Skeletal muscle tissue (tissue), 4 donors: Measurements from ENCODE around the gene UST. TPM values are rescaled to one million over a fixed set of nuclear protein-coding genes. Genes with fewer than 3 reads are reported as not detected.
"Not testable (repeated sequence)": the region's sequence is repeated elsewhere in the genome, so short reads cannot be mapped to it uniquely, and the experiment has no call there.

ENCODE experiments used
- H3K27ac ChIP-seq: one replicate; pipeline ENCODE4 v1.7.0; 2013; ENCODE audit warnings: mild to moderate bottlenecking, low read depth, low read length, inconsistent platforms
- H3K27me3 ChIP-seq, 3 donors: one replicate each; pipeline ENCODE4 v1.7.0; 2013; ENCODE audit warnings: low read length in 3 of 3; ENCODE audit not compliant: control insufficient read depth in 3 of 3, insufficient read depth in 3 of 3
- H3K36me3 ChIP-seq, 3 donors: one replicate each; pipeline ENCODE4 v1.7.0; 2013; ENCODE audit warnings: low read length in 3 of 3; ENCODE audit not compliant: control insufficient read depth in 3 of 3, insufficient read depth in 3 of 3
- H3K4me1 ChIP-seq, 3 donors: one replicate each; pipeline ENCODE4 v1.7.0; 2013; ENCODE audit warnings: low read length in 3 of 3, mild to moderate bottlenecking in 3 of 3; ENCODE audit not compliant: control insufficient read depth in 3 of 3, insufficient read depth in 3 of 3
- H3K4me3 ChIP-seq, 3 donors: one replicate each; pipeline ENCODE4 v1.7.0; 2013; ENCODE audit warnings: low read length in 3 of 3
- H3K9ac ChIP-seq, 3 donors: one replicate each; pipeline ENCODE4 v1.7.0; 2013; ENCODE audit warnings: low read length in 3 of 3, mild to moderate bottlenecking in 3 of 3, moderate library complexity in 2 of 3, low read depth in 1 of 3
- H3K9me3 ChIP-seq, 3 donors: one replicate each; pipeline ENCODE4 v1.7.0; 2013; ENCODE audit warnings: low read length in 3 of 3; ENCODE audit not compliant: control insufficient read depth in 3 of 3
- total RNA-seq: library from RNA; depleted of rRNA; stranded (reverse); fragments of >200 nt; gene quantifications from one replicate; pipeline ENCODE4 v1.2.3, GENCODE V29; 2014
- donor health status: Osteomylitis.

UST gene
- total RNA-seq, 1 donor from 2014 or later = 14.6 TPM

DNA sequence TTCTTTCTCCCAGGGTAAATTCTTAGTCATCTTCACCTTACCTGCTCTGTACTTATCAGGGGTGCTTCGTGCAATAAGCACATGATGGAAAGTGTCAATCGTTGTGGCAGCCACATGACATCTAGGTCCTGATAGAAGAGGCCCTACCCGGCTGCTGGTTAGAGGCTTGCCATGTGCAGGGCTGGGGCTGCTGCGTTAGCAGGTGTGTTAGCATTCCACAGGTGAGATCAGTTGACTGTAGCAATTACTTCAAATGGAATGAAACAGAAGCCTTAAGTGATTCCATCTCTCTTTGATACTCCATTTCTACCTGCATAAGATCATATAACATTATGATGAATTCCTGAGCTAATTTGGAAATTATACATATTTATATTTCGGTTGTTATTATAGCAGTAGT lies 127.0 kb downstream of the UST start:
- Histone ChIP-seq H3K36me3 (no peaks in the 10 kb centered on the region), H3K4me3 (no peak overlapping the region), H3K27ac (no peak overlapping the region), H3K27me3 (no peaks in the 10 kb centered on the region), H3K9ac (no peak overlapping the region), H3K9me3 (no peaks in the 10 kb centered on the region), H3K4me1 (peaks cover 0 to 3% (median 0%) of the 10 kb centered on the region in 3 donors)

DNA sequence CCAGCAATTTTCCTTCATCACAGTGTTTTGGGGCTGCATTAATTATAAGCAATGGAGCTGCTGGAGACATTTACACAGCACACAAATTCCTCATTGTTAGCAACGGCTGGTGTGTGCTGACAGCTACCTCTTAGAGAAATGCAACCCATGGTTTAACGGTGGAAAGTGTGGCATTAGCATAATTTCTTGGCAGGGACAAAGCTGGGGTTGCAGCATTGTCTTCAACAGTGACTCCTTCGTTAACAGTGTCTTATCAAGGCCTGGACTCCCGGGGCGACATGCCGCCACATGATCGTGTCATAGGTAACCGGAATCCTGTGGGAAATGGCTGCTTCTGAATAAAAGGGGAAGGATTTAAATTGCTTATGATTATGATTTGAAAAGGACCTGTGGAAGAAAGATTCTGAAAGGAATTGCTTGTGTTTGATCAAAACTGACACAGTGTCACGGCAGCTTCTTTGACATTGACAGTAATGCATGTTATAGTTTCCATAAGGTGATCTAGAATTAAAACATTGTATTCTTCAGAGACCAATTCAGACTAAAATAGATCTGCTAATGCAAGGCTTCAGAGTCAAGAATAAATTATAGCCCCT lies 128.0 kb downstream of the UST start:
- H3K9ac ChIP-seq = peak overlapping the region in 1 of 3 donors; percentile 33
- no peaks in the 10 kb centered on the region for H3K27me3 ChIP-seq
- no peaks in the 10 kb centered on the region for H3K9me3 ChIP-seq
- no peak overlapping the region for H3K27ac ChIP-seq
- H3K4me3 ChIP-seq = no peak overlapping the region
- H3K36me3 ChIP-seq = no peaks in the 10 kb centered on the region
- H3K4me1 ChIP-seq = no peaks in the 10 kb centered on the region

DNA sequence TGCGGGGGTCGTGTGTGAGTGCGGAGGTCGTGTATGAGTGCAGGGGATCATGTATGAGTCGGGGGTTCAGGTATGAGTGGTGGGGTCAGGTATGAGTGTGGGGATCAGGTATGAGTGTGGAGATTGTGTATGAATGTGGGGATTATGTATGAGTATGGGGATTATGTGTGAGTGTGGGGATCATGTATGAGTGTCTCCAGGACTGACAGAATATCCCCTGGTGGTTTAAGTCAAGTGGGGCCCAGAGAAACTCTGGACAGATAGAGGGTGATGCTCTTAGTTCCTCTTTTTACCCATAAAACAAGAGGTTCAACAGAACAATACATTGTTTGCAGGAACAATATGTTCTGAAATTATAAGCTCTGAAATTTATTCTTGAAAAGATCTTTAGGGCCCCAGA lies 131.9 kb downstream of the UST start:
- Histone ChIP-seq H3K36me3 (no peaks in the 10 kb centered on the region), H3K4me3 (no peak overlapping the region), H3K9me3 (no peaks in the 10 kb centered on the region), H3K27ac (no peak overlapping the region), H3K4me1 (no peaks in the 10 kb centered on the region), H3K27me3 (no peaks in the 10 kb centered on the region), H3K9ac (no peak overlapping the region)

DNA sequence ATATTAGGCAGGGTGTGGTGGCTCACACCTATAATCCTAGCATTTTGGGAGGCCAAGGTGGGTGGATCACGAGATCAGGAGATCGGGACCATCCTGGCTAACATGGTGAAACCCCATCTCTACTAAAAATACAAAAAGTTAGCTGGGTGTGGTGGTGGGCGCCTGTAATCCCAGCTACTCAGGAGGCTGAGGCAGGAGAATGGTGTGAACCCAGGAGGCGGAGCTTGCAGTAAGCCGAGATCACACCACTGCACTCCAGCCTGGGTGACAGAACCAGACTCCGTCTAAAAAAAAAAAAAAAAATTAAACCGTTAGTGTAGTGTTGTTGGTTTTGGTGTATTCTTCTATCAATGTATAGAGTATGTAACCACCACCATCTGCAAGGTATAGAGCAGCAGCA lies 133.9 kb downstream of the UST start:
- H3K9me3 ChIP-seq = not testable (repeated sequence)

DNA sequence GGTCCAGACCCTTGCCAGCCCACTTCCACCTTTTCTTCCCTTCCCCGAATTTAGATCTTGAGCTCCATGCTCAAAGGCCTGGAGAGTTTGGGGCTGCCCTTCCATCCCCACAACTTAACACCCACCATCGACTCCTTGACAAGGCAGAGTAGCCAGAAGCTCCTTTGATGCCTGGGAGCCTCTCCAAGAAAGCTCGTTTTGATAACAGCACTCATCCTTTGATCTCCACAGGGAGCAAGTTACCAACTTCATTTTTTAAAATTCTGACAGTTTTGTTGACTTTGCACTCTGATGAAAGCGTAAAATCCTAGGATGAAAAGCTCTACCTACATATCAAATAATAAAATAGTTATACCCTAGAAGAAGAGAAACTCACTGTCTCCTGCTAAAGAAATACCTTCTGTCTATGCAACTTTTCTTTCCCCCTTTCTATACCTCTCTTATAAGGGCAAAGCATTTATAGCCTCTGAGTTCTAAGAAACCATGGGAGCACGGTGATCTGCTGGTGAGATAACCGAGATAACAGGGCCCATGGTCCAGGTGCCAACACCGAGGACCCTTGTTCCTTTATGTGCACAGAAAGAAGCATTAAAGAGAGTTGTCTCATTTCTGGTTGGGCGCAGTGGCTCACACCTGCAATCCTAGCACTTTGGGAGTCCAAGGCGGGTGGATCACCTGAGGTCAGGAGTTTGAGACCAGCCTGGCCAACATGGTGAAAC lies 134.9 kb downstream of the UST start:
- no peaks in the 10 kb centered on the region for H3K9me3 ChIP-seq
- H3K36me3 ChIP-seq = no peaks in the 10 kb centered on the region
- no peak overlapping the region for H3K9ac ChIP-seq
- no peaks in the 10 kb centered on the region for H3K27me3 ChIP-seq
- no peaks in the 10 kb centered on the region for H3K4me1 ChIP-seq
- no peak overlapping the region for H3K4me3 ChIP-seq
- no peak overlapping the region for H3K27ac ChIP-seq

More for the DNA sequence above, 133.9 kb downstream of the UST start:
- not testable (repeated sequence) for H3K4me3 ChIP-seq, H3K27ac ChIP-seq, H3K27me3 ChIP-seq, H3K9ac ChIP-seq, H3K4me1 ChIP-seq, H3K36me3 ChIP-seq

DNA sequence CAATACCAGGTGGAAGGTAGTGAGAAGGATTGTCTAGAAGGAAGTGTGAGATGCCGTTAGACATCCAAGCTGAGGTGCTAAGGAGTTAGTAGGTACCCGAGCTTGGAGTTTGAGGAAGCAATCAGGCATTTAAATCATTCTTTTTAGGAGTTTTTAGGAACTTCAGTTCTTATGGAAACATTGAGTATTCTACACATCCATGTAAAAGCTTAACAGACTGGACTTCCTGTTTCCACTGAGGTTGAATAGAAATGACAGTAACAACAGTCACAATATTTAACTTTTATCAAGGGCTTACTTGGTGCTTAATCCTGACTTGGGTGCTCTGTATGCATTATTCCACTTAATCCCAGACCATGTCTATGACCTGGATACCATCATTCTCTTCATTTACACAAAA lies 136.4 kb downstream of the UST start:
- no peaks in the 10 kb centered on the region for H3K27me3 ChIP-seq
- H3K9me3 ChIP-seq = no peaks in the 10 kb centered on the region
- H3K27ac ChIP-seq = no peak overlapping the region
- no peaks in the 10 kb centered on the region for H3K36me3 ChIP-seq
- no peaks in the 10 kb centered on the region for H3K4me1 ChIP-seq
- no peak overlapping the region for H3K4me3 ChIP-seq
- H3K9ac ChIP-seq = no peak overlapping the region

DNA sequence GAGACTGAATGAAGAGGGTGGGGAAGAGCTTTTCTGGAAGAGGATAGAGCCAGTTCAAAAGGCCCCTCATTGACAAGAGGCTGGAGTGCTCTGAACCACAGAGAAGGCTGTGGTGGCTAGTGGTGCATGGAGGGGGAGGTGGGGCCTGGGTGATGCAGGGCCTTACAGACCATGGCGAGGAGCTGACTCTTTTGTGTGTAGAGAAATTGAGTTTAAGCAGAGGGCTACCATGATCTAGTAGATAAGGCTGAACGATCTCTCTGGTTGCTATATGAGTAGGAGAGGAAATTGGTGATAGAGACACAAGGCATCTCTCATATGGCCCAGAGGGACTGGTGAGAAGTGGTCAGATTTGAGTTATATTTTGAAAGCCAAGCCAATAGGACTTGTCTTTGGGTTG lies 137.6 kb downstream of the UST start:
- Histone ChIP-seq H3K4me1 (peaks cover 0 to 2% (median 0%) of the 10 kb centered on the region in 3 donors), H3K27ac (no peak overlapping the region), H3K4me3 (no peak overlapping the region), H3K9ac (no peak overlapping the region), H3K27me3 (no peaks in the 10 kb centered on the region), H3K9me3 (no peaks in the 10 kb centered on the region), H3K36me3 (no peaks in the 10 kb centered on the region)

DNA sequence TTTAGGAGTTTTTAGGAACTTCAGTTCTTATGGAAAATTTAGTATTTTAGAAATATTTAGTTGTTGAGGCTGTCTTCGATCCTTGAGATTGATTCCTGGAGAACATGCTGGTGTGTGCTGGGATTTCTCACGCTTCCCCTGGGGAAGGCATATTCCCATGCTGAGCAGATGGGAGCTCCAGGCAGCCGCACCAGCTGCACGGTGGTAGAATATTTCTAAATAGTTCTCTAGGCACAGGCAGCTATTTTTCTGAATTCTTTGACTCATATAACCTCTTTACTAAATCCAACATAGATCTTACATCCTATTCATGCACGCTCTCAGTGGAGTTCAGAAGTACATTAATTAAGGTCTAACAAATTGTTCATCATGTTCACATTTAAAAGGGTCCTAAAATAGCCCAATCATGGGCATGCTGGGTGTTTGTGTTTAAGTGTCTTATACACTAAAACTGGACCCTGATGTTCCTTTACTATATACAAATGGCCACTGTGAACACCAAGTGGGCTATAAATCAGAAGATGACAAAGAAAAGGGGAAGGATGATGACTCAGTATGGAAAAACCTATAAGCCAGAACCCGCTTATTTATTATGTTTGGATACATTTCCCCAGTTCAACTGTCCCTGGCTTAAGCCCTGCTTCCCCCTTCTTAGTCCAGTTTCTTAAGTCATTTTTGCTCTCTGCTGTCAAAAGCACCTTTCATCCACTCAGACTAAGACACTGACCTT lies 138.5 kb downstream of the UST start:
- Histone ChIP-seq H3K4me1 (peaks cover 0 to 5% (median 0%) of the 10 kb centered on the region in 3 donors), H3K4me3 (no peak overlapping the region), H3K27ac (no peak overlapping the region), H3K36me3 (no peaks in the 10 kb centered on the region), H3K9me3 (no peaks in the 10 kb centered on the region), H3K9ac (no peak overlapping the region), H3K27me3 (no peaks in the 10 kb centered on the region)

DNA sequence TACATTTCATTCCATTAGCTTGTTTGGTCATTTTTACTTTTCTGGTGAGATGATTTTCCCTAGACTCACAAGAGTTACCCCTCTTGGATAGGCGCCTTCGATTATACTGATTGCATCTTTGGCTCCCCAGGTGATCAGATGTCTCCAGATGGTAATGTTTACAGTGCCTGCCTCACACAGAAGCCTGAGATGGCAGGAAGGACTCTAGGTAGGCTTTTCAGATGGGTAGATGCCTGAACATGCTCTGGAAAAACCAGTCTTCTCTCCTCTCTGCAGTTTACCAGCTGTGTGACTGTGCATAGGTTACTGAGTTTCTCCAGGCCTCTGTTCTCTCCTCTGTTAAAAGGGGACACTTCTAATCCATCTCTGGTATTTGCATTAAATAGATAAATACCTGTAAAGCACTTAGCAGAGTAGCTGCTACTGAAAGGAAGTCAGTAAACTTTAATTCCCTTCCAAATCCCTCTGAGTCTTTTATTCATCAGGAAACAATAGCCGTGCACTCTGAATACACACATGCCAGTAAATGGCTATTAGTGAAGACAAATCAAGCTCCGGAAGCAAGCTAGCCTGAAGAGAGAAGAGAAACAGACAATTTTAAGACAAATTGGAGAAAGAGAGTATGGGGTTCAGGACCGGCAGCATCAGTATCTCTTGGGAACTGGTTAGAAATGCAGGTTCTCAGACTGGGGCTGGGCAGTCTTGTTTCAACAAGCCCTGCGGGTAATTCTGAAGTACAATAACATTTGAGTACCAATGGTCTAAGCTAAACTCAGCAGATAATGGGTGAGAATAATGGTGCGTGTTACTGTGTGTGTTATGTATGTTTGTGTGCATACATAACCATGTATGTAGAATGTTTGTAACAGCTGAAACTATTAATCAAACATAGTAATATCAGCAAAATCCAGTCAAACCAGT lies 139.4 kb downstream of the UST start:
- Histone ChIP-seq H3K27me3 (no peaks in the 10 kb centered on the region), H3K27ac (no peak overlapping the region), H3K4me1 (peaks cover 0 to 5% (median 0%) of the 10 kb centered on the region in 3 donors), H3K36me3 (no peaks in the 10 kb centered on the region), H3K9me3 (no peaks in the 10 kb centered on the region), H3K9ac (no peak overlapping the region), H3K4me3 (no peak overlapping the region)
